ENCODE measurements around the gene LSMEM2. TPM values are rescaled to one million over a fixed set of nuclear protein-coding genes. Genes with fewer than 3 reads are reported as not detected.

Gene LSMEM2
- total and polyA plus RNA-seq, 2 experiments from 2014 or later, result 0.59 to 0.86 TPM

- no peaks in the 10 kb centered on the region for H3K9me3 Mint-ChIP-seq
- peaks cover 41% of the 10 kb centered on the region for H3K27me3 Mint-ChIP-seq (ENCODE audit: insufficient read depth, low read depth, poor library complexity)
- no peaks in the 10 kb centered on the region for H4K20me1 ChIP-seq (replicated peaks; ENCODE audit: insufficient read depth)
- H3K36me3 ChIP-seq (ENCODE audit: insufficient read depth), result no peaks in the 10 kb centered on the region
- peaks cover 53% of the 10 kb centered on the region for H3K27me3 ChIP-seq (ENCODE audit: insufficient read depth)
- no peaks in the 10 kb centered on the region for H3K36me3 Mint-ChIP-seq (ENCODE audit: low read depth)
- no peak overlapping the region for H3K4me3 ChIP-seq
- no peak overlapping the region for H2AFZ ChIP-seq
- H3K27ac Mint-ChIP-seq, result no peak overlapping the region
- peaks cover 3% of the 10 kb centered on the region; the same call in 1 of the 2 replicates for H3K4me1 ChIP-seq (ENCODE audit: insufficient read depth)
- no peaks in the 10 kb centered on the region for H3K9me2 ChIP-seq (ENCODE audit: insufficient read depth)
- H3K27ac ChIP-seq (ENCODE audit: low read depth), result no peak overlapping the region
- H3F3A ChIP-seq (replicated peaks; ENCODE audit: low read depth), result peaks cover 10% of the 10 kb centered on the region; the same call in 1 of the 2 replicates
- DNase-seq (ENCODE audit: low spot score) (no peak), ATAC-seq (no peak)
- H3K4me1 Mint-ChIP-seq, result peaks cover 18% of the 10 kb centered on the region
- no peak overlapping the region for H3K4me3 Mint-ChIP-seq
- no peak overlapping the region for H3K4me2 ChIP-seq
- no peaks in the 10 kb centered on the region for H3K79me2 ChIP-seq (replicated peaks; ENCODE audit: insufficient read depth)
- TF ChIP-seq EZH2 (IDR thresholded peaks at IDR 0.05; ENCODE audit: low read depth, unreplicated experiment) (no peak), ZNF331 (CRISPR knock-in tag; IDR thresholded peaks at IDR 0.05; ENCODE audit: low read depth) (no peak), CREB1 (CRISPR knock-in tag; IDR thresholded peaks at IDR 0.05; ENCODE audit: low read depth) (no peak), EZH2phosphoT487 (IDR thresholded peaks at IDR 0.05; ENCODE audit: unreplicated experiment) (no peak), ZNF462 (CRISPR knock-in tag; IDR thresholded peaks at IDR 0.05) (no peak), REST (IDR thresholded peaks at IDR 0.05; ENCODE audit: unreplicated experiment) (no peak), ETS1 (IDR thresholded peaks at IDR 0.05) (no peak)
Observed at GRCh38 chr3:50278123-50278879, 586 bp upstream of the LSMEM2 start.

Measured in GM23338 (cell line).